Keratinocyte (primary cell): ENCODE measurements around the gene SIX1. TPM values are rescaled to one million over a fixed set of nuclear protein-coding genes. Genes with fewer than 3 reads are reported as not detected.

Experiments used
- DNase-seq: peaks from one replicate; pipeline ENCODE4 v3.0.0-alpha.2; 2011; ENCODE audit warnings: low read depth, missing footprints, low spot score
- FAIRE-seq: peaks from 2 replicates; lab custom pipeline; 2011; peaks lifted over from hg19 to GRCh38; lab: Jason Lieb, UNC
- H2AFZ ChIP-seq: 2 replicates; pipeline ENCODE4 v1.6.0; 2012; ENCODE audit warnings: low read length, control low read depth, inconsistent platforms; ENCODE audit not compliant: control insufficient read depth
- H3K27ac ChIP-seq: 2 replicates; pipeline ENCODE4 v1.5.1; 2011; ENCODE audit warnings: low read length; ENCODE audit not compliant: control insufficient read depth, insufficient read depth
- H3K27me3 ChIP-seq: 3 replicates; pipeline ENCODE4 v1.6.0; 2011; ENCODE audit warnings: low read length; ENCODE audit not compliant: control insufficient read depth, insufficient read depth; ENCODE audit errors: extremely low read depth
- H3K36me3 ChIP-seq, 2 experiments: 2 replicates in 1 of 2; 3 replicates in 1 of 2; pipeline ENCODE4 v1.5.1; 2011; ENCODE audit warnings: low read length in 2 of 2, mild to moderate bottlenecking in 1 of 2; ENCODE audit not compliant: control insufficient read depth in 2 of 2, insufficient read depth in 2 of 2; ENCODE audit errors: extremely low read depth in 1 of 2
- H3K4me1 ChIP-seq: 3 replicates; pipeline ENCODE4 v1.5.1; 2011; ENCODE audit warnings: low read length; ENCODE audit not compliant: control insufficient read depth, insufficient read depth; ENCODE audit errors: extremely low read depth
- H3K4me2 ChIP-seq: 3 replicates; pipeline ENCODE4 v1.6.0; 2011; ENCODE audit warnings: low read depth, low read length; ENCODE audit not compliant: control insufficient read depth, insufficient read depth; ENCODE audit errors: extremely low read depth
- H3K4me3 ChIP-seq, 3 experiments: fragments of 200-600 bp in 1 of 3; sonication (generic) in 1 of 3; 2 replicates in 2 of 3; 3 replicates in 1 of 3; pipeline ENCODE4 v1.5.1; 2011 to 2016; ENCODE audit warnings: low read length in 3 of 3, mild to moderate bottlenecking in 3 of 3, control low read depth in 2 of 3, inconsistent platforms in 1 of 3, low read depth in 1 of 3, mixed read lengths in 1 of 3, mixed run types in 1 of 3, moderate library complexity in 1 of 3; ENCODE audit not compliant: control insufficient read depth in 2 of 3, insufficient read depth in 2 of 3; ENCODE audit errors: extremely low read depth in 1 of 3
- H3K79me2 ChIP-seq: 2 replicates; pipeline ENCODE4 v1.6.0; 2012; ENCODE audit warnings: low read length; ENCODE audit not compliant: control insufficient read depth, insufficient read depth
- H3K9ac ChIP-seq: 3 replicates; pipeline ENCODE4 v1.6.0; 2011; ENCODE audit warnings: low read length; ENCODE audit not compliant: control insufficient read depth, insufficient read depth; ENCODE audit errors: extremely low read depth
- H3K9me1 ChIP-seq: 3 replicates; pipeline ENCODE4 v1.6.0; 2011; ENCODE audit warnings: low read length; ENCODE audit not compliant: control insufficient read depth, insufficient read depth; ENCODE audit errors: extremely low read depth
- H3K9me3 ChIP-seq: 2 replicates; pipeline ENCODE4 v1.5.1; 2012; ENCODE audit warnings: low read depth, low read length; ENCODE audit not compliant: control insufficient read depth
- H4K20me1 ChIP-seq: 3 replicates; pipeline ENCODE4 v1.6.0; 2011; ENCODE audit warnings: low read length; ENCODE audit not compliant: control insufficient read depth, insufficient read depth; ENCODE audit errors: extremely low read depth
- EZH2 ChIP-seq: IDR thresholded peaks from one replicate; pipeline ENCODE4 v1.6.1; 2012; ENCODE audit warnings: inconsistent platforms, mild to moderate bottlenecking, low read length, moderate library complexity
- dilution Hi-C: fragments of 300-500 bp; cut with MboI; formaldehyde crosslinking; loops from one replicate; pipeline ENCODE4 v1.7.0; 2020; ENCODE audit warnings: low sequenced_read_pairs; ENCODE audit not compliant: extremely low pct_ligation_motif_present
- polyA plus RNA-seq, 5 experiments: library from polyadenylated mRNA; depleted of rRNA in 3 of 5; stranded (reverse) in 3 of 5; stranded (forward) in 1 of 5; unstranded in 1 of 5; fragments of >200 nt; gene quantifications; 1 replicate in 1 of 5; 2 replicates in 3 of 5; 3 replicates in 1 of 5; pipeline versions ENCODE4 v1.2.1 to v1.2.3, GENCODE V29; 2011 to 2012; ENCODE audit warnings: missing spikeins in 2 of 5, low read depth in 1 of 5, low replicate concordance in 1 of 5
- TF ChIP-seq, protein P1 (sequence below), 3 experiments: IDR thresholded peaks in 1 of 3; conservative IDR thresholded peaks in 1 of 3; optimal IDR thresholded peaks in 1 of 3; 2 replicates in 2 of 3; 3 replicates in 1 of 3; pipeline versions ENCODE3 to v1.5.1; 2011; ENCODE audit warnings: low read length in 3 of 3, mild to moderate bottlenecking in 3 of 3, moderate library complexity in 2 of 3, control low read depth in 1 of 3, inconsistent platforms in 1 of 3; ENCODE audit not compliant: insufficient read depth in 2 of 3; ENCODE audit errors: extremely low read depth in 1 of 3

The SIX1 gene
- polyA plus RNA-seq, 1 donor (not counting 4 experiments of a cell fraction or from before 2014, with no cell fraction given) = 0.04 TPM

- dilution Hi-C loops = no loop called here
- FAIRE-seq = no peak
Observed at GRCh38 chr14:60655898-60656685, 6.8 kb upstream of the SIX1 start.

GRCh38 chr14:60655119-60655897 is 6.0 kb upstream of the SIX1 start:
- peaks cover 83% of the 10 kb centered on the region for H3K27me3 ChIP-seq
- H4K20me1 ChIP-seq = no peaks in the 10 kb centered on the region
- FAIRE-seq = no peak
- peak overlapping the region; percentile 91 for H3K4me2 ChIP-seq
- no peak overlapping the region for H3K9ac ChIP-seq
- H3K4me1 ChIP-seq = peaks cover 11% of the 10 kb centered on the region
- H3K27ac ChIP-seq = no peak overlapping the region
- dilution Hi-C loops = no loop called here
- peak overlapping the region in 1 of 3 experiments; percentile 78 for H3K4me3 ChIP-seq
- H2AFZ ChIP-seq = no peak overlapping the region
- H3K9me1 ChIP-seq = no peaks in the 10 kb centered on the region
- DNase-seq = no peak
- TF ChIP-seq, protein P1, sequence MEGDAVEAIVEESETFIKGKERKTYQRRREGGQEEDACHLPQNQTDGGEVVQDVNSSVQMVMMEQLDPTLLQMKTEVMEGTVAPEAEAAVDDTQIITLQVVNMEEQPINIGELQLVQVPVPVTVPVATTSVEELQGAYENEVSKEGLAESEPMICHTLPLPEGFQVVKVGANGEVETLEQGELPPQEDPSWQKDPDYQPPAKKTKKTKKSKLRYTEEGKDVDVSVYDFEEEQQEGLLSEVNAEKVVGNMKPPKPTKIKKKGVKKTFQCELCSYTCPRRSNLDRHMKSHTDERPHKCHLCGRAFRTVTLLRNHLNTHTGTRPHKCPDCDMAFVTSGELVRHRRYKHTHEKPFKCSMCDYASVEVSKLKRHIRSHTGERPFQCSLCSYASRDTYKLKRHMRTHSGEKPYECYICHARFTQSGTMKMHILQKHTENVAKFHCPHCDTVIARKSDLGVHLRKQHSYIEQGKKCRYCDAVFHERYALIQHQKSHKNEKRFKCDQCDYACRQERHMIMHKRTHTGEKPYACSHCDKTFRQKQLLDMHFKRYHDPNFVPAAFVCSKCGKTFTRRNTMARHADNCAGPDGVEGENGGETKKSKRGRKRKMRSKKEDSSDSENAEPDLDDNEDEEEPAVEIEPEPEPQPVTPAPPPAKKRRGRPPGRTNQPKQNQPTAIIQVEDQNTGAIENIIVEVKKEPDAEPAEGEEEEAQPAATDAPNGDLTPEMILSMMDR (optimal IDR thresholded peaks at IDR 0.05 in 1 of 3, IDR thresholded peaks at IDR 0.05 in 1 of 3, conservative IDR thresholded peaks at IDR 0.05 in 1 of 3; ENCODE audit: extremely low read depth in 1 of 3, insufficient read depth in 2 of 3, low read length in 3 of 3) = no peak
- TF ChIP-seq EZH2 = peak; percentile 15
- H3K9me3 ChIP-seq = no peaks in the 10 kb centered on the region
- no peaks in the 10 kb centered on the region for H3K79me2 ChIP-seq
- no peaks in the 10 kb centered on the region for H3K36me3 ChIP-seq

More at GRCh38 chr14:60655898-60656685, 6.8 kb upstream of the SIX1 start:
- no peak for DNase-seq
- TF ChIP-seq, protein P1 (optimal IDR thresholded peaks at IDR 0.05 in 1 of 3, IDR thresholded peaks at IDR 0.05 in 1 of 3, conservative IDR thresholded peaks at IDR 0.05 in 1 of 3; ENCODE audit: extremely low read depth in 1 of 3, insufficient read depth in 2 of 3, low read length in 3 of 3) = no peak
- TF ChIP-seq EZH2 = peak; percentile 55
- Histone ChIP-seq H2AFZ (peak overlapping the region; percentile 92), H3K79me2 (no peaks in the 10 kb centered on the region), H3K9me1 (no peaks in the 10 kb centered on the region), H3K4me1 (peaks cover 11% of the 10 kb centered on the region), H3K9ac (no peak overlapping the region), H4K20me1 (no peaks in the 10 kb centered on the region), H3K27me3 (peaks cover 75% of the 10 kb centered on the region), H3K27ac (no peak overlapping the region), H3K4me2 (peak overlapping the region; percentile 91), H3K4me3 (peak overlapping the region in 2 of 3 experiments; percentile 74 to 78), H3K36me3 (no peaks in the 10 kb centered on the region), H3K9me3 (no peaks in the 10 kb centered on the region)
